WTC11 (cell line): ENCODE data around the gene DTNB. TPM values are rescaled to one million over a fixed set of nuclear protein-coding genes. Genes with fewer than 3 reads are reported as not detected.

Experiments
- ATAC-seq: fragments of 200-7000 bp; cut with Tn5 transposase; 2 replicates; pipeline ENCODE4 v1.10.0; 2021; ENCODE audit warnings: mild to moderate bottlenecking, moderate library complexity
- CTCF ChIA-PET: fragments of 300-600 bp; sonication (Branson Sonifier 250); formaldehyde crosslinking; loops from one replicate; lab custom pipeline; 2021; ENCODE audit warnings: antibody characterized with exemption; lab: Charles Lee
- POLR2A ChIA-PET: fragments of 350-600 bp; sonication (Branson Sonifier 250); formaldehyde crosslinking; loops from one replicate; lab custom pipeline; 2021; ENCODE audit warnings: antibody characterized with exemption; lab: Charles Lee
- DNase-seq: peaks from one replicate; pipeline ENCODE4 v3.0.0; 2021; ENCODE audit warnings: low spot score
- H3K27ac Mint-ChIP-seq: 2 replicates; pipeline ENCODE4 v1.8.0; 2021; ENCODE audit warnings: mixed read lengths
- H3K27me3 Mint-ChIP-seq: 2 replicates; pipeline ENCODE4 v1.8.0; 2021; ENCODE audit warnings: low read depth, mild to moderate bottlenecking, moderate library complexity, mixed read lengths
- H3K36me3 Mint-ChIP-seq: 2 replicates; pipeline ENCODE4 v1.8.0; 2021; ENCODE audit warnings: mixed read lengths
- H3K4me1 Mint-ChIP-seq: 2 replicates; pipeline ENCODE4 v1.8.0; 2022; ENCODE audit warnings: mixed read lengths
- H3K4me3 Mint-ChIP-seq: 2 replicates; pipeline ENCODE4 v1.8.0; 2021; ENCODE audit warnings: mild to moderate bottlenecking, moderate library complexity, mixed read lengths
- H3K9me3 Mint-ChIP-seq: 2 replicates; pipeline ENCODE4 v1.8.0; 2021; ENCODE audit warnings: mixed read lengths
- ATF1 ChIP-seq: sonication (generic); formaldehyde crosslinking; IDR thresholded peaks from 2 replicates; pipeline ENCODE4 v1.8.1; 2023; ENCODE audit warnings: mild to moderate bottlenecking, moderate library complexity, missing genetic modification reagents
- E2F5 ChIP-seq: sonication (generic); formaldehyde crosslinking; IDR thresholded peaks from 2 replicates; pipeline ENCODE4 v1.8.1; 2022; ENCODE audit warnings: mild to moderate bottlenecking, moderate library complexity, missing genetic modification reagents
- ETV6 ChIP-seq: sonication (generic); formaldehyde crosslinking; IDR thresholded peaks from 2 replicates; pipeline ENCODE4 v1.8.1; 2022; ENCODE audit warnings: mild to moderate bottlenecking, missing genetic modification reagents
- FOXP1 ChIP-seq: sonication (generic); formaldehyde crosslinking; IDR thresholded peaks from 2 replicates; pipeline ENCODE4 v1.8.0; 2022; ENCODE audit warnings: missing genetic modification reagents, mild to moderate bottlenecking, moderate library complexity, borderline replicate concordance
- GABPB1 ChIP-seq: sonication (generic); formaldehyde crosslinking; IDR thresholded peaks from 2 replicates; pipeline ENCODE4 v1.8.1; 2023; ENCODE audit warnings: mild to moderate bottlenecking, missing genetic modification reagents
- GTF2I ChIP-seq: fragments of 250-450 bp; sonication (Bioruptor Pico); conservative IDR thresholded peaks from 2 replicates; pipeline ENCODE4 v1.4.0; 2021; ENCODE audit warnings: mild to moderate bottlenecking
- HMGA2 ChIP-seq: fragments of 250-450 bp; sonication (Bioruptor Pico); IDR thresholded peaks from 2 replicates; pipeline ENCODE4 v1.4.0; 2021; ENCODE audit warnings: mild to moderate bottlenecking, moderate library complexity
- IRF1 ChIP-seq: sonication (generic); formaldehyde crosslinking; IDR thresholded peaks from 2 replicates; pipeline ENCODE4 v1.8.0; 2023; ENCODE audit warnings: missing genetic modification reagents
- JUN ChIP-seq: sonication (generic); formaldehyde crosslinking; IDR thresholded peaks from 2 replicates; pipeline ENCODE4 v1.8.0; 2023; ENCODE audit warnings: mild to moderate bottlenecking, missing genetic modification reagents
- MXD4 ChIP-seq: fragments of 250-450 bp; sonication (Bioruptor Pico); IDR thresholded peaks from 2 replicates; pipeline ENCODE4 v1.8.0; 2021; ENCODE audit warnings: mild to moderate bottlenecking, moderate library complexity, borderline replicate concordance
- NR1H2 ChIP-seq: sonication (generic); formaldehyde crosslinking; IDR thresholded peaks from 2 replicates; pipeline ENCODE4 v1.9.0; 2021; ENCODE audit warnings: mild to moderate bottlenecking, moderate library complexity, missing genetic modification reagents
- PREB ChIP-seq: sonication (generic); formaldehyde crosslinking; IDR thresholded peaks from 2 replicates; pipeline ENCODE4 v1.8.1; 2022; ENCODE audit warnings: mild to moderate bottlenecking, missing genetic modification reagents, moderate library complexity, borderline replicate concordance
- PRRX2 ChIP-seq: fragments of 250-450 bp; sonication (Bioruptor Pico); IDR thresholded peaks from 2 replicates; pipeline ENCODE4 v1.8.0; 2021; ENCODE audit warnings: mild to moderate bottlenecking
- SMAD3 ChIP-seq: sonication (generic); formaldehyde crosslinking; IDR thresholded peaks from 2 replicates; pipeline ENCODE4 v1.8.0; 2022; ENCODE audit warnings: missing genetic modification reagents, mild to moderate bottlenecking, borderline replicate concordance
- SOX15 ChIP-seq: fragments of 250-450 bp; sonication (Bioruptor Pico); IDR thresholded peaks from 2 replicates; pipeline ENCODE4 v1.9.0; 2021; ENCODE audit warnings: mild to moderate bottlenecking
- TCF7 ChIP-seq: sonication (generic); formaldehyde crosslinking; IDR thresholded peaks from 2 replicates; pipeline ENCODE4 v1.8.0; 2022; ENCODE audit warnings: mild to moderate bottlenecking, low read depth, missing genetic modification reagents, moderate library complexity
- ZBTB43 ChIP-seq: sonication (generic); formaldehyde crosslinking; IDR thresholded peaks from 2 replicates; pipeline ENCODE4 v1.8.1; 2023; ENCODE audit warnings: mild to moderate bottlenecking, missing genetic modification reagents
- ZMAT4 ChIP-seq: fragments of 250-450 bp; sonication (Bioruptor Pico); IDR thresholded peaks from 2 replicates; pipeline ENCODE4 v1.9.0; 2021; ENCODE audit warnings: mild to moderate bottlenecking
- ZNF121 ChIP-seq: sonication (generic); formaldehyde crosslinking; IDR thresholded peaks from 2 replicates; pipeline ENCODE4 v1.8.0; 2023; ENCODE audit warnings: missing genetic modification reagents
- ZNF138 ChIP-seq: sonication (generic); formaldehyde crosslinking; conservative IDR thresholded peaks from 2 replicates; pipeline ENCODE4 v1.8.1; 2022; ENCODE audit warnings: mild to moderate bottlenecking, moderate library complexity, missing genetic modification reagents
- ZNF219 ChIP-seq: sonication (generic); formaldehyde crosslinking; IDR thresholded peaks from 2 replicates; pipeline ENCODE4 v1.8.0; 2023; ENCODE audit warnings: missing genetic modification reagents, mild to moderate bottlenecking, borderline replicate concordance
- ZNF263 ChIP-seq: sonication (generic); formaldehyde crosslinking; IDR thresholded peaks from 2 replicates; pipeline ENCODE4 v1.8.1; 2022; ENCODE audit warnings: low read depth, mild to moderate bottlenecking, moderate library complexity, missing genetic modification reagents
- total RNA-seq: library from RNA; stranded (reverse); gene quantifications from 3 replicates; pipeline ENCODE4 v1.2.3, GENCODE V29; 2021
- TF ChIP-seq, protein P1 (sequence below): fragments of 250-450 bp; sonication (Bioruptor Pico); conservative IDR thresholded peaks from 2 replicates; pipeline ENCODE4 v1.9.0; 2021; ENCODE audit warnings: mild to moderate bottlenecking
- TF ChIP-seq, protein P2 (sequence below): sonication (generic); formaldehyde crosslinking; IDR thresholded peaks from 2 replicates; pipeline ENCODE4 v1.8.0; 2022; ENCODE audit warnings: mild to moderate bottlenecking, missing genetic modification reagents

The DTNB gene
- total RNA-seq, 1 experiment from 2014 or later, result 39.9 TPM

GRCh38 chr2:25383806-25384205 lies 289.6 kb downstream of the DTNB start (continued):
- TF ChIP-seq ZBTB43 (CRISPR knock-in tag) (no peak), SMAD3 (no peak)

DNA sequence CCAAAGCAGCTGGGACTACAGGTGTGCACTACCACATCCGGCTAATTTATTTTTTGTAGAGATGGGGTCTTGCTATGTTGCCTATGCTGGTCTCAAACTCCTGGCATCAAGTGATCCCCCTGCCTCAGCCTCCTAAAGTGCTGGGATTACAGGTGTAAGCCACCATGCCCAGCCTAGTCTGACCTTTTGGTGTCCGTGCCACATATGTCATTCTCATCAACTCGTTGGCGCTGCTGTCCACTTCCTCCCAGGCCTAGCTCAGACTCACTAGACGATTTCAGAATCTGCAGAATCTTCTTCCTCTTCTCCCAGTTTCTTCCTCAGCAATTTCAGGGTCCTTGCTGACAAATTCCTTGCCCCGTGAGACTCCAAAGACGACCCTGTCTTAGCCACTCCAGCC lies 291.9 kb downstream of the DTNB start:
- H3K9me3 Mint-ChIP-seq, result peaks cover 16% of the 10 kb centered on the region
- no peak for ATAC-seq
- peaks cover 13% of the 10 kb centered on the region for H3K27me3 Mint-ChIP-seq
- CTCF ChIA-PET, result no interaction called here
- POLR2A ChIA-PET, result no interaction called here
- H3K36me3 Mint-ChIP-seq, result peaks cover 22% of the 10 kb centered on the region
- no peak overlapping the region for H3K27ac Mint-ChIP-seq
- no peak for TF ChIP-seq JUN (CRISPR knock-in tag)
- TF ChIP-seq ZNF138 (CRISPR knock-in tag), result no peak
- TF ChIP-seq ATF1 (CRISPR knock-in tag), result no peak
- TF ChIP-seq ETV6 (CRISPR knock-in tag), result no peak
- no peak for TF ChIP-seq ZNF263 (CRISPR knock-in tag)
- DNase-seq, result peak; percentile 1
- no peak overlapping the region for H3K4me3 Mint-ChIP-seq
- peaks cover 12% of the 10 kb centered on the region for H3K4me1 Mint-ChIP-seq

DNA sequence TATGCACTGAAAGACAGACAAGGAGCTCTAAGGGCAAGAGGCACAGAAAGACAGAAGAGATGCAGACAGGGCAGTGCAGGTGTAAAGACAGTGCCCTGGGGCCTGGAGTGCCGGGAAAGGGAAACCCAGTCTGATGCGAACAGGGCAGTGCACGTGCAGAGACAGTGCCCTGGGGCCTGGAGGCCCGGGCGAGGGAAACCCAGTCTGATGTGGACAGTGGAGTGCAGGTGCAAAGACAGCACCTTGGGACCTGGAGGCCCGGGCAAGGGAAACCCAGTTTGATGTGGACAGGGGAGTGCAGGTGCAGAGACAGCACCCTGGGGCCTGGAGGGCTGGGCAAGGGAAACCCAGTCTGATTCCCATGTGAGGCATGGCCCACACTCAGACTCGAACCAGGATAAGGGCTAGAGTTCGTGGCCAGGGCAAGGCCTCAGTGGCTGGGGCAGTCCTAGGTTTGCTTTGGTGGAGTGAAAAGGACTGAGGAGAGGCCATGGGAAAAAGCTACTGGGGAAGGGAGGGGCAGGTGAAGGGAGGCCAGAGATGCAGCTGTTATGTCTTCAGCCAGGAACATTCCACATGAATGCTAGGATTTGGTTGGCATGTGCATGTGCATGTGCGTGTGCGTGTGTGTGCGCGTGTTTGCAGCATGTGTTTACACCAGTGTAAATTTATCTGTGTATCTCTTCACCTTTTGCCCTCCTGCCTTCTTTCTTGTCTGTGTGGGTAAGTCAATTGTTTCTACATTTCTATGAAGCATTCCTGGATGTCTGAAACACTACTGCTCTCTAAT lies 292.6 kb downstream of the DTNB start:
- ATAC-seq, result no peak
- TF ChIP-seq E2F5 (CRISPR knock-in tag), result no peak
- TF ChIP-seq GTF2I, result no peak
- no peak for TF ChIP-seq GABPB1 (CRISPR knock-in tag)
- TF ChIP-seq FOXP1, result no peak
- H3K27ac Mint-ChIP-seq, result no peak overlapping the region
- H3K4me3 Mint-ChIP-seq, result no peak overlapping the region
- POLR2A ChIA-PET, result no interaction called here
- peaks cover 20% of the 10 kb centered on the region for H3K36me3 Mint-ChIP-seq
- peaks cover 20% of the 10 kb centered on the region for H3K27me3 Mint-ChIP-seq
- H3K9me3 Mint-ChIP-seq, result peaks cover 16% of the 10 kb centered on the region
- peaks cover 18% of the 10 kb centered on the region for H3K4me1 Mint-ChIP-seq
- peak; percentile 3 for DNase-seq
- CTCF ChIA-PET, result no interaction called here

- Mint-ChIP-seq H3K9me3 (peaks cover 16% of the 10 kb centered on the region), H3K27ac (no peak overlapping the region), H3K36me3 (peaks cover 22% of the 10 kb centered on the region), H3K27me3 (peaks cover 26% of the 10 kb centered on the region), H3K4me1 (peaks cover 18% of the 10 kb centered on the region), H3K4me3 (no peak overlapping the region)
- DNase-seq (no peak), ATAC-seq (no peak)
- CTCF ChIA-PET, result no interaction called here
- POLR2A ChIA-PET, result no interaction called here
- TF ChIP-seq PREB (CRISPR knock-in tag) (no peak), MXD4 (no peak), IRF1 (CRISPR knock-in tag) (no peak), SOX15 (no peak), TCF7 (CRISPR knock-in tag) (no peak), NR1H2 (CRISPR knock-in tag) (no peak), ZMAT4 (CRISPR knock-in tag) (no peak), ZNF121 (CRISPR knock-in tag) (no peak), PRRX2 (no peak), HMGA2 (no peak), ZNF219 (CRISPR knock-in tag) (no peak)
- TF ChIP-seq, protein P1, sequence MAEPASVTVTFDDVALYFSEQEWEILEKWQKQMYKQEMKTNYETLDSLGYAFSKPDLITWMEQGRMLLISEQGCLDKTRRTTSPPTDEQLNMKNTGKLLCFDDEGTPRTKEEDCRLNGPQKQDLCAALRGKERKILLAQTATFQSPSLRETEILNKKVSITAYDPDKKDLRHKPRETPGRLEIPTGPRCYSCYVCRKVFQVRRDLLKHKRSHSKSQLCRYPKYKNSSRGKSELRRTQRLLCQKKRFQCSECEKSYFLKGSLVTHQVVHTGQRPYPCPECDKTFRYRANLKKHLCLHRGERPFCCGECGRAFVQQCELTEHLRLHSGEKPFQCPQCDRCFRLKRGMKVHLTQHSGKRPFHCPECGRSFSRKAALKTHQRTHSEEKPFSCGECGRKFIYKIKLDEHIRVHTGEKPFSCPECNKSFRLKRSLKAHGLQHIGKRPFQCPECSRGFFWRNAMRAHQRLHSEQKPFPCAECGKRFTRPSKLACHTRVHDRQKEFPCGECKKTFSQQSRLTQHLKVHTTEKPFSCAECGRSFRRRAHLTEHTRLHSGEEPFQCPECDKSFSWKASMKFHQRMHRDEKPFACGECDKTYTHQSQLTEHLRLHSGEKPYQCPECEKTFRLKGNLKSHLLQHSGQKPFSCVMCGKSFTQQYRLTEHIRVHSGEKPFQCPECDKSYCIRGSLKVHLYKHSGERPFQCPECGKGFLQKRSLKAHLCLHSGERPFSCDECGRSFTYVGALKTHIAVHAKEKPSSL (CRISPR knock-in tag), result no peak
- TF ChIP-seq, protein P2, sequence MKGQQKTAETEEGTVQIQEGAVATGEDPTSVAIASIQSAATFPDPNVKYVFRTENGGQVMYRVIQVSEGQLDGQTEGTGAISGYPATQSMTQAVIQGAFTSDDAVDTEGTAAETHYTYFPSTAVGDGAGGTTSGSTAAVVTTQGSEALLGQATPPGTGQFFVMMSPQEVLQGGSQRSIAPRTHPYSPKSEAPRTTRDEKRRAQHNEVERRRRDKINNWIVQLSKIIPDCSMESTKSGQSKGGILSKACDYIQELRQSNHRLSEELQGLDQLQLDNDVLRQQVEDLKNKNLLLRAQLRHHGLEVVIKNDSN (CRISPR knock-in tag), result no peak
These were observed 293.4 kb downstream of the DTNB start for GRCh38 chr2:25380023-25380422.
